Mammary epithelial cell (primary cell): Measurements from ENCODE around the gene PARD3.
"Not testable (repeated sequence)": the region's sequence is repeated elsewhere in the genome, so short reads cannot be mapped to it uniquely, and the experiment has no call there.

ENCODE experiments used
- CTCF ChIP-seq, 2 donors: IDR thresholded peaks in 1 of 2; conservative IDR thresholded peaks in 1 of 2; 2 replicates each; pipeline ENCODE4 v1.5.1; 2011 to 2012; ENCODE audit warnings: inconsistent platforms in 2 of 2, low read length in 2 of 2, mild to moderate bottlenecking in 2 of 2, control low read depth in 1 of 2, low read depth in 1 of 2; ENCODE audit not compliant: insufficient read depth in 1 of 2; ENCODE audit errors: extremely low read depth in 1 of 2
- EZH2 ChIP-seq: IDR thresholded peaks from 2 replicates; pipeline ENCODE4 v1.6.1; 2012; ENCODE audit warnings: low read length, inconsistent platforms, borderline replicate concordance

GRCh38 chr10:34750795-34751194, 64.3 kb downstream of the PARD3 start:
- TF ChIP-seq CTCF (conservative IDR thresholded peaks at IDR 0.05 in 1 of 2, IDR thresholded peaks at IDR 0.05 in 1 of 2; ENCODE audit: extremely low read depth in 1 of 2, insufficient read depth in 1 of 2, low read depth in 1 of 2, low read length in 2 of 2); EZH2: not testable (repeated sequence)
